WTC11 (cell line): ENCODE results near the gene ACTA2. TPM values are rescaled to one million over a fixed set of nuclear protein-coding genes. Genes with fewer than 3 reads are reported as not detected.

Experiments
- ATAC-seq: fragments of 200-7000 bp; cut with Tn5 transposase; 2 replicates; pipeline ENCODE4 v1.10.0; 2021; ENCODE audit warnings: mild to moderate bottlenecking, moderate library complexity
- CTCF ChIA-PET: fragments of 300-600 bp; sonication (Branson Sonifier 250); formaldehyde crosslinking; loops from one replicate; lab custom pipeline; 2021; ENCODE audit warnings: antibody characterized with exemption; lab: Charles Lee
- POLR2A ChIA-PET: fragments of 350-600 bp; sonication (Branson Sonifier 250); formaldehyde crosslinking; loops from one replicate; lab custom pipeline; 2021; ENCODE audit warnings: antibody characterized with exemption; lab: Charles Lee
- DNase-seq: peaks from one replicate; pipeline ENCODE4 v3.0.0; 2021; ENCODE audit warnings: low spot score
- H3K27ac Mint-ChIP-seq: 2 replicates; pipeline ENCODE4 v1.8.0; 2021; ENCODE audit warnings: mixed read lengths
- H3K27me3 Mint-ChIP-seq: 2 replicates; pipeline ENCODE4 v1.8.0; 2021; ENCODE audit warnings: low read depth, mild to moderate bottlenecking, moderate library complexity, mixed read lengths
- H3K36me3 Mint-ChIP-seq: 2 replicates; pipeline ENCODE4 v1.8.0; 2021; ENCODE audit warnings: mixed read lengths
- H3K4me1 Mint-ChIP-seq: 2 replicates; pipeline ENCODE4 v1.8.0; 2022; ENCODE audit warnings: mixed read lengths
- H3K4me3 Mint-ChIP-seq: 2 replicates; pipeline ENCODE4 v1.8.0; 2021; ENCODE audit warnings: mild to moderate bottlenecking, moderate library complexity, mixed read lengths
- H3K9me3 Mint-ChIP-seq: 2 replicates; pipeline ENCODE4 v1.8.0; 2021; ENCODE audit warnings: mixed read lengths
- ESRRA ChIP-seq: sonication (generic); formaldehyde crosslinking; IDR thresholded peaks from 2 replicates; pipeline ENCODE4 v1.8.1; 2022; ENCODE audit warnings: mild to moderate bottlenecking, missing genetic modification reagents, borderline replicate concordance
- ETV6 ChIP-seq: sonication (generic); formaldehyde crosslinking; IDR thresholded peaks from 2 replicates; pipeline ENCODE4 v1.8.1; 2022; ENCODE audit warnings: mild to moderate bottlenecking, missing genetic modification reagents
- FOXK1 ChIP-seq: sonication (generic); formaldehyde crosslinking; IDR thresholded peaks from 2 replicates; pipeline ENCODE4 v1.8.0; 2022; ENCODE audit warnings: mild to moderate bottlenecking, moderate library complexity, missing genetic modification reagents
- HMGA2 ChIP-seq: fragments of 250-450 bp; sonication (Bioruptor Pico); IDR thresholded peaks from 2 replicates; pipeline ENCODE4 v1.4.0; 2021; ENCODE audit warnings: mild to moderate bottlenecking, moderate library complexity
- JAZF1 ChIP-seq: fragments of 250-450 bp; sonication (Bioruptor Pico); IDR thresholded peaks from 2 replicates; pipeline ENCODE4 v1.9.0; 2021; ENCODE audit warnings: moderate library complexity, mild to moderate bottlenecking, inconsistent platforms
- MXD4 ChIP-seq: fragments of 250-450 bp; sonication (Bioruptor Pico); IDR thresholded peaks from 2 replicates; pipeline ENCODE4 v1.8.0; 2021; ENCODE audit warnings: mild to moderate bottlenecking, moderate library complexity, borderline replicate concordance
- NFATC4 ChIP-seq: fragments of 250-450 bp; sonication (Bioruptor Pico); IDR thresholded peaks from 2 replicates; pipeline ENCODE4 v1.9.0; 2021; ENCODE audit warnings: mild to moderate bottlenecking
- NR1H2 ChIP-seq: sonication (generic); formaldehyde crosslinking; IDR thresholded peaks from 2 replicates; pipeline ENCODE4 v1.9.0; 2021; ENCODE audit warnings: mild to moderate bottlenecking, moderate library complexity, missing genetic modification reagents
- RELA ChIP-seq: sonication (generic); formaldehyde crosslinking; IDR thresholded peaks from 2 replicates; pipeline ENCODE4 v1.8.1; 2022; ENCODE audit warnings: missing genetic modification reagents, mild to moderate bottlenecking, borderline replicate concordance
- RORB ChIP-seq: fragments of 250-450 bp; sonication (Bioruptor Pico); IDR thresholded peaks from 2 replicates; pipeline ENCODE4 v1.9.0; 2021; ENCODE audit warnings: mild to moderate bottlenecking
- SMAD3 ChIP-seq: sonication (generic); formaldehyde crosslinking; IDR thresholded peaks from 2 replicates; pipeline ENCODE4 v1.8.0; 2022; ENCODE audit warnings: missing genetic modification reagents, mild to moderate bottlenecking, borderline replicate concordance
- ZNF263 ChIP-seq: sonication (generic); formaldehyde crosslinking; IDR thresholded peaks from 2 replicates; pipeline ENCODE4 v1.8.1; 2022; ENCODE audit warnings: low read depth, mild to moderate bottlenecking, moderate library complexity, missing genetic modification reagents
- ZNF396 ChIP-seq: fragments of 250-450 bp; sonication (Bioruptor Pico); IDR thresholded peaks from 2 replicates; pipeline ENCODE4 v1.8.0; 2021; ENCODE audit warnings: mild to moderate bottlenecking, moderate library complexity, borderline replicate concordance
- ZNF423 ChIP-seq: fragments of 250-450 bp; sonication (Bioruptor Pico); IDR thresholded peaks from 2 replicates; pipeline ENCODE4 v2.1.2; 2022; ENCODE audit warnings: mild to moderate bottlenecking, moderate library complexity
- ZNF425 ChIP-seq: fragments of 250-450 bp; sonication (Bioruptor Pico); conservative IDR thresholded peaks from 2 replicates; pipeline ENCODE4 v1.9.0; 2021; ENCODE audit warnings: mild to moderate bottlenecking
- ZNF671 ChIP-seq: fragments of 250-450 bp; sonication (Bioruptor Pico); IDR thresholded peaks from 2 replicates; pipeline ENCODE4 v1.8.0; 2021; ENCODE audit warnings: mild to moderate bottlenecking
- total RNA-seq: library from RNA; stranded (reverse); gene quantifications from 3 replicates; pipeline ENCODE4 v1.2.3, GENCODE V29; 2021
- TF ChIP-seq, protein P1 (sequence below): sonication (generic); formaldehyde crosslinking; conservative IDR thresholded peaks from 2 replicates; pipeline ENCODE4 v1.8.1; 2023; ENCODE audit warnings: mild to moderate bottlenecking, low read depth, missing genetic modification reagents, moderate library complexity
- TF ChIP-seq, protein P2 (sequence below): sonication (generic); formaldehyde crosslinking; IDR thresholded peaks from 2 replicates; pipeline ENCODE4 v1.8.1; 2023; ENCODE audit warnings: mild to moderate bottlenecking, moderate library complexity, missing genetic modification reagents
- TF ChIP-seq, protein P3 (sequence below): sonication (generic); formaldehyde crosslinking; IDR thresholded peaks from 2 replicates; pipeline ENCODE4 v1.8.1; 2022; ENCODE audit warnings: low read depth, mild to moderate bottlenecking, moderate library complexity, missing genetic modification reagents, borderline replicate concordance
- TF ChIP-seq, protein P4 (sequence below): sonication (generic); formaldehyde crosslinking; IDR thresholded peaks from 2 replicates; pipeline ENCODE4 v1.8.0; 2022; ENCODE audit warnings: mild to moderate bottlenecking, missing genetic modification reagents
- TF ChIP-seq, protein P5 (sequence below): sonication (generic); formaldehyde crosslinking; IDR thresholded peaks from 2 replicates; pipeline ENCODE4 v1.8.0; 2022; ENCODE audit warnings: mild to moderate bottlenecking, missing genetic modification reagents

The ACTA2 gene
- total RNA-seq, 1 experiment from 2014 or later, result 4.4 TPM

- H3K27me3 Mint-ChIP-seq, result no peaks in the 10 kb centered on the region
- no peak overlapping the region for H3K4me3 Mint-ChIP-seq
- H3K36me3 Mint-ChIP-seq, result no peaks in the 10 kb centered on the region
- ChIA-PET CTCF (interaction anchor here (1.4 kb wide), 1 partner anchor 45 kb away, joined by 3 read pairs; no protein-coding TSS in a partner anchor), POLR2A (no interaction called here)
- ATAC-seq, result peak; percentile 64
- DNase-seq, result no peak
- H3K4me1 Mint-ChIP-seq, result peaks cover 7% of the 10 kb centered on the region
- no peak overlapping the region for H3K27ac Mint-ChIP-seq
- H3K9me3 Mint-ChIP-seq, result no peaks in the 10 kb centered on the region
- TF ChIP-seq, protein P1, sequence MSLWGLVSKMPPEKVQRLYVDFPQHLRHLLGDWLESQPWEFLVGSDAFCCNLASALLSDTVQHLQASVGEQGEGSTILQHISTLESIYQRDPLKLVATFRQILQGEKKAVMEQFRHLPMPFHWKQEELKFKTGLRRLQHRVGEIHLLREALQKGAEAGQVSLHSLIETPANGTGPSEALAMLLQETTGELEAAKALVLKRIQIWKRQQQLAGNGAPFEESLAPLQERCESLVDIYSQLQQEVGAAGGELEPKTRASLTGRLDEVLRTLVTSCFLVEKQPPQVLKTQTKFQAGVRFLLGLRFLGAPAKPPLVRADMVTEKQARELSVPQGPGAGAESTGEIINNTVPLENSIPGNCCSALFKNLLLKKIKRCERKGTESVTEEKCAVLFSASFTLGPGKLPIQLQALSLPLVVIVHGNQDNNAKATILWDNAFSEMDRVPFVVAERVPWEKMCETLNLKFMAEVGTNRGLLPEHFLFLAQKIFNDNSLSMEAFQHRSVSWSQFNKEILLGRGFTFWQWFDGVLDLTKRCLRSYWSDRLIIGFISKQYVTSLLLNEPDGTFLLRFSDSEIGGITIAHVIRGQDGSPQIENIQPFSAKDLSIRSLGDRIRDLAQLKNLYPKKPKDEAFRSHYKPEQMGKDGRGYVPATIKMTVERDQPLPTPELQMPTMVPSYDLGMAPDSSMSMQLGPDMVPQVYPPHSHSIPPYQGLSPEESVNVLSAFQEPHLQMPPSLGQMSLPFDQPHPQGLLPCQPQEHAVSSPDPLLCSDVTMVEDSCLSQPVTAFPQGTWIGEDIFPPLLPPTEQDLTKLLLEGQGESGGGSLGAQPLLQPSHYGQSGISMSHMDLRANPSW (CRISPR knock-in tag), result no peak
- no peak for TF ChIP-seq RORB (CRISPR knock-in tag)
- TF ChIP-seq MXD4, result no peak
- TF ChIP-seq ZNF423 (CRISPR knock-in tag), result no peak
- TF ChIP-seq ESRRA (CRISPR knock-in tag), result no peak
- no peak for TF ChIP-seq NFATC4 (CRISPR knock-in tag)
- TF ChIP-seq NR1H2 (CRISPR knock-in tag), result no peak
- TF ChIP-seq, protein P2, sequence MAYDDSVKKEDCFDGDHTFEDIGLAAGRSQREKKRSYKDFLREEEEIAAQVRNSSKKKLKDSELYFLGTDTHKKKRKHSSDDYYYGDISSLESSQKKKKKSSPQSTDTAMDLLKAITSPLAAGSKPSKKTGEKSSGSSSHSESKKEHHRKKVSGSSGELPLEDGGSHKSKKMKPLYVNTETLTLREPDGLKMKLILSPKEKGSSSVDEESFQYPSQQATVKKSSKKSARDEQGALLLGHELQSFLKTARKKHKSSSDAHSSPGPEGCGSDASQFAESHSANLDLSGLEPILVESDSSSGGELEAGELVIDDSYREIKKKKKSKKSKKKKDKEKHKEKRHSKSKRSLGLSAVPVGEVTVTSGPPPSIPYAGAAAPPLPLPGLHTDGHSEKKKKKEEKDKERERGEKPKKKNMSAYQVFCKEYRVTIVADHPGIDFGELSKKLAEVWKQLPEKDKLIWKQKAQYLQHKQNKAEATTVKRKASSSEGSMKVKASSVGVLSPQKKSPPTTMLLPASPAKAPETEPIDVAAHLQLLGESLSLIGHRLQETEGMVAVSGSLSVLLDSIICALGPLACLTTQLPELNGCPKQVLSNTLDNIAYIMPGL (CRISPR knock-in tag), result no peak
- no peak for TF ChIP-seq ZNF396 (CRISPR knock-in tag)
- no peak for TF ChIP-seq ZNF263 (CRISPR knock-in tag)
- no peak for TF ChIP-seq FOXK1
- TF ChIP-seq ZNF425, result no peak
- TF ChIP-seq SMAD3, result no peak
- no peak for TF ChIP-seq ZNF671 (CRISPR knock-in tag)
- TF ChIP-seq, protein P3, sequence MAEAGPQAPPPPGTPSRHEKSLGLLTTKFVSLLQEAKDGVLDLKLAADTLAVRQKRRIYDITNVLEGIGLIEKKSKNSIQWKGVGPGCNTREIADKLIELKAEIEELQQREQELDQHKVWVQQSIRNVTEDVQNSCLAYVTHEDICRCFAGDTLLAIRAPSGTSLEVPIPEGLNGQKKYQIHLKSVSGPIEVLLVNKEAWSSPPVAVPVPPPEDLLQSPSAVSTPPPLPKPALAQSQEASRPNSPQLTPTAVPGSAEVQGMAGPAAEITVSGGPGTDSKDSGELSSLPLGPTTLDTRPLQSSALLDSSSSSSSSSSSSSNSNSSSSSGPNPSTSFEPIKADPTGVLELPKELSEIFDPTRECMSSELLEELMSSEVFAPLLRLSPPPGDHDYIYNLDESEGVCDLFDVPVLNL (CRISPR knock-in tag), result no peak
Measured at GRCh38 chr10:88979153-88979562, 26.6 kb upstream of the ACTA2 start.

DNA sequence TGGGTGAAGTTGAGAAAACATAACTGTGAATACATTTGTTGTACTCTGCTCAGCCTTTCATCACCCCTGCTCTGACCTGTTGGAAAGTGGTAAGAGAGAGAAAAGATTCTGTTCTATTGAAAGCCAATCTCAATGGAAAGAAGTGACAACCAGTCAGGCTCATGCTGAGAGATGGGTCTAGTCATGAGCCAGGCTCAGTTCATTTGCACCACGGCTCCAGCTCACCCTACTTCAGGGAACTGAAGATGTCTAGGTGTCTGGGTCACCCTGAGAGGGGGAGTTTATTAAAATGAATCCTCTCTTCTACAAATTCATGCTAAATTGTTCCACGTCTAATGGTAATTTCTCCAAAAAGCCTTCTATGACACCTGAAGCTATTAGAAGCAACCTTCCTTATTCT, 25.9 kb upstream of the ACTA2 start:
- ChIA-PET CTCF (interaction anchor here (1.4 kb wide), 1 partner anchor 44 kb away, joined by 3 read pairs; no protein-coding TSS in a partner anchor), POLR2A (no interaction called here)
- Mint-ChIP-seq H3K36me3 (no peaks in the 10 kb centered on the region), H3K27me3 (no peaks in the 10 kb centered on the region), H3K9me3 (no peaks in the 10 kb centered on the region), H3K4me1 (peaks cover 7% of the 10 kb centered on the region), H3K4me3 (no peak overlapping the region), H3K27ac (no peak overlapping the region)
- ATAC-seq (no peak), DNase-seq (no peak)
- TF ChIP-seq, protein P4, sequence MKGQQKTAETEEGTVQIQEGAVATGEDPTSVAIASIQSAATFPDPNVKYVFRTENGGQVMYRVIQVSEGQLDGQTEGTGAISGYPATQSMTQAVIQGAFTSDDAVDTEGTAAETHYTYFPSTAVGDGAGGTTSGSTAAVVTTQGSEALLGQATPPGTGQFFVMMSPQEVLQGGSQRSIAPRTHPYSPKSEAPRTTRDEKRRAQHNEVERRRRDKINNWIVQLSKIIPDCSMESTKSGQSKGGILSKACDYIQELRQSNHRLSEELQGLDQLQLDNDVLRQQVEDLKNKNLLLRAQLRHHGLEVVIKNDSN (CRISPR knock-in tag), result no peak
- TF ChIP-seq JAZF1 (CRISPR knock-in tag) (no peak), RELA (no peak), ETV6 (CRISPR knock-in tag) (no peak), ZNF671 (CRISPR knock-in tag) (no peak), HMGA2 (no peak)
- TF ChIP-seq, protein P2 (CRISPR knock-in tag), result no peak
- TF ChIP-seq, protein P3 (CRISPR knock-in tag), result no peak
- TF ChIP-seq, protein P5, sequence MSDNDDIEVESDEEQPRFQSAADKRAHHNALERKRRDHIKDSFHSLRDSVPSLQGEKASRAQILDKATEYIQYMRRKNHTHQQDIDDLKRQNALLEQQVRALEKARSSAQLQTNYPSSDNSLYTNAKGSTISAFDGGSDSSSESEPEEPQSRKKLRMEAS, result no peak
